Trophoblast cell (in vitro differentiated cells and primary cell): ENCODE measurements around the gene PCARE.
A peak's percentile ranks its signal among the peaks of the same experiment; 100 is the strongest.
"Not testable (repeated sequence)": the region's sequence is repeated elsewhere in the genome, so short reads cannot be mapped to it uniquely, and the experiment has no call there.

Experiments
- DNase-seq, 2 donors: peaks; one replicate each; pipeline ENCODE4 v3.0.0-alpha.2; 2016
- H2AFZ ChIP-seq: 2 replicates; pipeline ENCODE4 v1.6.1; 2013; ENCODE audit warnings: low read length, moderate library complexity, mild to moderate bottlenecking; ENCODE audit not compliant: insufficient read depth, poor library complexity
- H2AK5ac ChIP-seq: 2 replicates; pipeline ENCODE4 v1.6.1; 2013; ENCODE audit warnings: mild to moderate bottlenecking, low read length
- H2BK120ac ChIP-seq: 2 replicates; pipeline ENCODE4 v1.6.1; 2013; ENCODE audit warnings: low read length, mild to moderate bottlenecking, moderate library complexity; ENCODE audit not compliant: insufficient read depth, poor library complexity
- H2BK12ac ChIP-seq: 2 replicates; pipeline ENCODE4 v1.6.1; 2013; ENCODE audit warnings: mild to moderate bottlenecking, low read length, moderate library complexity
- H2BK5ac ChIP-seq: 2 replicates; pipeline ENCODE4 v1.6.1; 2013; ENCODE audit warnings: low read length, low read depth, moderate library complexity, mild to moderate bottlenecking; ENCODE audit not compliant: poor library complexity
- H3K14ac ChIP-seq: 2 replicates; pipeline ENCODE4 v1.6.1; 2013; ENCODE audit warnings: mild to moderate bottlenecking, low read length
- H3K18ac ChIP-seq: 2 replicates; pipeline ENCODE4 v1.6.1; 2013; ENCODE audit warnings: mild to moderate bottlenecking, low read length
- H3K23ac ChIP-seq: 2 replicates; pipeline ENCODE4 v1.6.1; 2013; ENCODE audit warnings: low read length
- H3K27ac ChIP-seq: 2 replicates; pipeline ENCODE4 v1.5.1; 2013; ENCODE audit warnings: low read depth, mild to moderate bottlenecking, inconsistent platforms, low read length, moderate library complexity
- H3K27me3 ChIP-seq: 2 replicates; pipeline ENCODE4 v1.6.1; 2013; ENCODE audit warnings: inconsistent platforms, mild to moderate bottlenecking, low read length, moderate library complexity; ENCODE audit not compliant: insufficient read depth
- H3K36me3 ChIP-seq, 2 experiments: 1 replicate in 1 of 2; 2 replicates in 1 of 2; pipeline ENCODE4 v1.6.1; 2013; ENCODE audit warnings: low read length in 2 of 2, mild to moderate bottlenecking in 2 of 2, moderate library complexity in 1 of 2; ENCODE audit not compliant: insufficient read depth in 2 of 2, control insufficient read depth in 1 of 2
- H3K4ac ChIP-seq: 2 replicates; pipeline ENCODE4 v1.6.1; 2013; ENCODE audit warnings: low read depth, mild to moderate bottlenecking, low read length, moderate library complexity
- H3K4me1 ChIP-seq, 2 experiments: 1 replicate in 1 of 2; 2 replicates in 1 of 2; pipeline ENCODE4 v1.6.1; 2013; ENCODE audit warnings: low read length in 2 of 2, mild to moderate bottlenecking in 2 of 2, moderate library complexity in 1 of 2; ENCODE audit not compliant: insufficient read depth in 2 of 2, control insufficient read depth in 1 of 2
- H3K4me2 ChIP-seq: 2 replicates; pipeline ENCODE4 v1.6.1; 2013; ENCODE audit warnings: inconsistent platforms, mild to moderate bottlenecking, low read length, moderate library complexity
- H3K4me3 ChIP-seq: 2 replicates; pipeline ENCODE4 v1.5.1; 2013; ENCODE audit warnings: mild to moderate bottlenecking, low read depth, low read length, inconsistent platforms
- H3K79me1 ChIP-seq: one replicate; pipeline ENCODE4 v1.6.1; 2013; ENCODE audit warnings: low read length
- H3K79me2 ChIP-seq: 2 replicates; pipeline ENCODE4 v1.6.1; 2013; ENCODE audit warnings: low read length, mild to moderate bottlenecking; ENCODE audit not compliant: control insufficient read depth, insufficient read depth, poor library complexity
- H3K9ac ChIP-seq: 2 replicates; pipeline ENCODE4 v1.6.1; 2013; ENCODE audit warnings: mild to moderate bottlenecking, low read length
- H3K9me3 ChIP-seq: 2 replicates; pipeline ENCODE4 v1.6.1; 2013; ENCODE audit warnings: low read depth, mild to moderate bottlenecking, control low read depth, inconsistent platforms, low read length; ENCODE audit not compliant: insufficient read depth
- H4K12ac ChIP-seq: 2 replicates; pipeline ENCODE4 v1.6.1; 2013; ENCODE audit warnings: low read depth, mild to moderate bottlenecking, low read length, moderate library complexity
- H4K8ac ChIP-seq: 2 replicates; pipeline ENCODE4 v1.6.1; 2013; ENCODE audit warnings: low read depth, mild to moderate bottlenecking, low read length, moderate library complexity
- H4K91ac ChIP-seq: one replicate; pipeline ENCODE4 v1.6.1; 2013; ENCODE audit warnings: low read depth, mild to moderate bottlenecking, low read length, moderate library complexity
- WGBS: extraction: QIAGEN DNeasy Blood & Tissue Kit; methylation state at CpG from one replicate; pipeline ENCODE4 v1.1.7; 2013; ENCODE audit warnings: missing lambda C conversion rate; ENCODE audit not compliant: insufficient read length, insufficient coverage; ENCODE audit errors: extremely low coverage; 5-methylcytosine and 5-hydroxymethylcytosine counted together

The PCARE gene

GRCh38 chr2:29109246-29109645 lies 34.9 kb upstream of the PCARE start:
- Histone ChIP-seq H3K27ac (no peak overlapping the region), H3K36me3 (no peaks in the 10 kb centered on the region), H3K4ac (no peak overlapping the region), H3K4me1 (no peaks in the 10 kb centered on the region), H2BK5ac (no peak overlapping the region), H2BK12ac (no peak overlapping the region), H4K8ac (no peak overlapping the region), H2AK5ac (no peak overlapping the region), H3K79me2 (no peaks in the 10 kb centered on the region), H4K91ac (no peak overlapping the region), H3K9me3 (no peaks in the 10 kb centered on the region), H2BK120ac (no peak overlapping the region), H3K79me1 (no peaks in the 10 kb centered on the region), H3K4me2 (no peak overlapping the region), H3K4me3 (no peak overlapping the region), H3K23ac (no peak overlapping the region), H3K9ac (no peak overlapping the region), H3K18ac (no peak overlapping the region), H3K14ac (no peak overlapping the region), H3K27me3 (peaks cover 3% of the 10 kb centered on the region), H4K12ac (no peak overlapping the region), H2AFZ (no peak overlapping the region)
- DNase-seq: no peak
- WGBS: no CpG with 5 or more reads among the region's 2 CpGs

- no peak overlapping the region for H3K23ac ChIP-seq
- H3K79me1 ChIP-seq: no peaks in the 10 kb centered on the region
- H2AFZ ChIP-seq: no peak overlapping the region
- no peak overlapping the region for H3K4me3 ChIP-seq
- DNase-seq: peak; percentile 79 to 84
- no peak overlapping the region for H2AK5ac ChIP-seq
- no peaks in the 10 kb centered on the region for H3K79me2 ChIP-seq
- H3K27me3 ChIP-seq: peaks cover 3% of the 10 kb centered on the region
- no peak overlapping the region for H3K9ac ChIP-seq
- no peak overlapping the region for H2BK12ac ChIP-seq
- no peak overlapping the region for H2BK5ac ChIP-seq
- H2BK120ac ChIP-seq: no peak overlapping the region
- H3K14ac ChIP-seq: no peak overlapping the region
- H3K36me3 ChIP-seq: no peaks in the 10 kb centered on the region
- whole genome bisulfite sequencing: no CpG with 5 or more reads among the region's 8 CpGs
- H3K18ac ChIP-seq: no peak overlapping the region
- H3K4me2 ChIP-seq: no peak overlapping the region
- no peak overlapping the region for H4K12ac ChIP-seq
- H3K9me3 ChIP-seq: no peaks in the 10 kb centered on the region
- H3K27ac ChIP-seq: no peak overlapping the region
- H3K4me1 ChIP-seq: no peaks in the 10 kb centered on the region
- H3K4ac ChIP-seq: no peak overlapping the region
- no peak overlapping the region for H4K8ac ChIP-seq
- H4K91ac ChIP-seq: no peak overlapping the region
Measured at GRCh38 chr2:29108225-29108624, 33.9 kb upstream of the PCARE start.

- not testable (repeated sequence) for DNase-seq, H3K79me1 ChIP-seq, H3K4me3 ChIP-seq, H3K27me3 ChIP-seq, H3K79me2 ChIP-seq, H4K12ac ChIP-seq, H2AK5ac ChIP-seq, H2BK5ac ChIP-seq, H2BK120ac ChIP-seq, H2AFZ ChIP-seq, H2BK12ac ChIP-seq, H3K9me3 ChIP-seq, H3K4me1 ChIP-seq, H3K9ac ChIP-seq, H4K91ac ChIP-seq, H4K8ac ChIP-seq, H3K14ac ChIP-seq, H3K36me3 ChIP-seq, H3K23ac ChIP-seq, H3K27ac ChIP-seq, H3K4ac ChIP-seq, H3K4me2 ChIP-seq, H3K18ac ChIP-seq
- no CpG with 5 or more reads among the region's 3 CpGs for WGBS
Measured at GRCh38 chr2:29107547-29107946, 33.2 kb upstream of the PCARE start.

GRCh38 chr2:29106980-29107388 lies 32.7 kb upstream of the PCARE start:
- no peak overlapping the region for H2BK12ac ChIP-seq
- H2BK120ac ChIP-seq: no peak overlapping the region
- H3K14ac ChIP-seq: no peak overlapping the region
- no peaks in the 10 kb centered on the region for H3K79me2 ChIP-seq
- H2BK5ac ChIP-seq: no peak overlapping the region
- H3K27me3 ChIP-seq: no peaks in the 10 kb centered on the region
- H3K9me3 ChIP-seq: no peaks in the 10 kb centered on the region
- no peak overlapping the region for H2AK5ac ChIP-seq
- WGBS: no CpG with 5 or more reads among the region's 2 CpGs
- H3K23ac ChIP-seq: no peak overlapping the region
- no peak overlapping the region for H3K4me3 ChIP-seq
- H2AFZ ChIP-seq: no peak overlapping the region
- no peak overlapping the region for H3K27ac ChIP-seq
- no peaks in the 10 kb centered on the region for H3K4me1 ChIP-seq
- H3K79me1 ChIP-seq: no peaks in the 10 kb centered on the region
- H3K9ac ChIP-seq: no peak overlapping the region
- DNase-seq: no peak
- no peak overlapping the region for H3K18ac ChIP-seq
- no peak overlapping the region for H4K91ac ChIP-seq
- H4K12ac ChIP-seq: no peak overlapping the region
- no peak overlapping the region for H3K4me2 ChIP-seq
- H4K8ac ChIP-seq: no peak overlapping the region
- no peaks in the 10 kb centered on the region for H3K36me3 ChIP-seq
- no peak overlapping the region for H3K4ac ChIP-seq
